HepG2 (cell line): Measurements from ENCODE around the gene PEF1. TPM values are rescaled to one million over a fixed set of nuclear protein-coding genes. Genes with fewer than 3 reads are reported as not detected.

Source experiments
- ATAC-seq: fragments of 200-7000 bp; cut with Tn5 transposase; 3 replicates; pipeline ENCODE4 v1.9.1; 2020; ENCODE audit warnings: mild to moderate bottlenecking, moderate library complexity
- BruUV-seq: library from RNA; stranded (reverse); fragments of 400-500 nt; replicated peaks from 2 replicates; lab custom pipeline; 2021; lab: Mats Ljungman, UMichigan
- CTCF ChIA-PET: fragments of 300-600 bp; formaldehyde crosslinking; extraction: SDS; loops from one replicate; lab custom pipeline; 2021; ENCODE audit warnings: low total read pairs, inconsistent platforms, low intra/inter-chr PET ratio; lab: Yijun Ruan, JAX
- POLR2A ChIA-PET: fragments of 350-600 bp; sonication (Branson Sonifier 250); formaldehyde crosslinking; loops from one replicate; lab custom pipeline; 2020; ENCODE audit warnings: antibody characterized with exemption, inconsistent platforms; lab: Yijun Ruan, JAX
- DNase-seq: peaks from one replicate; pipeline ENCODE4 v3.0.0-alpha.2; 2015; ENCODE audit warnings: low spot score
- FAIRE-seq: peaks from 3 replicates; lab custom pipeline; 2011; peaks lifted over from hg19 to GRCh38; lab: Jason Lieb, UNC
- H2AFZ ChIP-seq: one replicate; pipeline ENCODE4 v1.6.1; 2011; ENCODE audit warnings: low read length, inconsistent platforms
- H3K27ac ChIP-seq: fragments of 300-600 bp; 3 replicates; pipeline ENCODE4 v1.8.0; 2011; ENCODE audit warnings: mixed run types, mild to moderate bottlenecking, mixed read lengths, low read length, inconsistent platforms; ENCODE audit not compliant: insufficient read depth; ENCODE audit errors: extremely low read length
- H3K27me3 ChIP-seq, 2 experiments: fragments of 200-600 bp in 1 of 2; 2 replicates in 1 of 2; 3 replicates in 1 of 2; pipeline versions ENCODE4 v1.6.0 to v1.8.0; 2011; ENCODE audit warnings: low read length in 2 of 2, mild to moderate bottlenecking in 2 of 2, moderate library complexity in 2 of 2, inconsistent platforms in 1 of 2; ENCODE audit not compliant: insufficient read depth in 2 of 2, control insufficient read depth in 1 of 2
- H3K36me3 ChIP-seq, 2 experiments: fragments of 200-600 bp in 1 of 2; replicated peaks in 1 of 2; 2 replicates in 1 of 2; 3 replicates in 1 of 2; pipeline versions ENCODE4 v1.5.1 to v1.8.0; 2011; ENCODE audit warnings: low read length in 2 of 2, inconsistent platforms in 1 of 2; ENCODE audit not compliant: insufficient read depth in 2 of 2, control insufficient read depth in 1 of 2
- H3K4me1 ChIP-seq: 2 replicates; pipeline ENCODE4 v1.5.1; 2012; ENCODE audit warnings: low read length, inconsistent platforms; ENCODE audit not compliant: insufficient read depth
- H3K4me2 ChIP-seq: 2 replicates; pipeline ENCODE4 v1.6.0; 2011; ENCODE audit warnings: low read depth, low read length, inconsistent platforms
- H3K4me3 ChIP-seq, 3 experiments: fragments of 200-600 bp in 1 of 3; sonication (generic), shearing (Covaris generic) in 1 of 3; replicated peaks in 1 of 3; 2 replicates each; pipeline ENCODE4 v1.5.1; 2011 to 2016; ENCODE audit warnings: low read length in 3 of 3, inconsistent platforms in 2 of 3, low read depth in 2 of 3, mild to moderate bottlenecking in 2 of 3, control low read depth in 1 of 3, mixed read lengths in 1 of 3; ENCODE audit not compliant: insufficient read depth in 1 of 3
- H3K79me2 ChIP-seq: one replicate; pipeline ENCODE4 v1.6.1; 2011; ENCODE audit warnings: low read length, inconsistent platforms; ENCODE audit not compliant: insufficient read depth
- H3K9ac ChIP-seq: 2 replicates; pipeline ENCODE4 v1.6.0; 2011; ENCODE audit warnings: mild to moderate bottlenecking, low read depth, low read length, inconsistent platforms; ENCODE audit not compliant: insufficient read depth
- H3K9me3 ChIP-seq: 2 replicates; pipeline ENCODE4 v1.5.1; 2012; ENCODE audit warnings: mild to moderate bottlenecking, low read length
- H4K20me1 ChIP-seq: 2 replicates; pipeline ENCODE4 v1.6.0; 2011; ENCODE audit warnings: inconsistent platforms, mild to moderate bottlenecking, low read length, moderate library complexity; ENCODE audit not compliant: insufficient read depth
- CSRNP2 ChIP-seq: sonication (generic); formaldehyde crosslinking; conservative IDR thresholded peaks from 2 replicates; pipeline ENCODE4 v1.8.0; 2022; ENCODE audit warnings: low read depth, missing genetic modification reagents
- GATA4 ChIP-seq: sonication (generic); IDR thresholded peaks from 2 replicates; pipeline ENCODE4 v1.6.1; 2016; ENCODE audit warnings: antibody characterized with exemption, low read depth, borderline replicate concordance
- HNRNPK ChIP-seq: fragments of 200-400 bp; formaldehyde crosslinking; IDR thresholded peaks from 2 replicates; pipeline ENCODE4 v1.6.1; 2018; ENCODE audit warnings: low read length, low read depth, moderate library complexity, mild to moderate bottlenecking; ENCODE audit not compliant: poor library complexity, severe bottlenecking
- JUND ChIP-seq: sonication (generic); formaldehyde crosslinking; IDR thresholded peaks from 2 replicates; pipeline ENCODE4 v1.8.0; 2022; ENCODE audit warnings: mild to moderate bottlenecking, missing genetic modification reagents
- MED1 ChIP-seq: sonication (generic); formaldehyde crosslinking; IDR thresholded peaks from 2 replicates; pipeline ENCODE4 v1.4.0; 2020; ENCODE audit warnings: missing genetic modification reagents
- ZNF407 ChIP-seq: sonication (generic); formaldehyde crosslinking; IDR thresholded peaks from one replicate; pipeline ENCODE4 v1.5.1; 2020; ENCODE audit warnings: mild to moderate bottlenecking, missing genetic modification reagents; ENCODE audit errors: not compliant biosample characterization
- WGBS: methylation state at CpG from one replicate; pipeline ENCODE4 v1.1.6; 2017; ENCODE audit warnings: low lambda C conversion rate; 5-methylcytosine and 5-hydroxymethylcytosine counted together
- in situ Hi-C: cut with HindIII; loops from 2 replicates; pipeline ENCODE4 v1.10.0; 2017; ENCODE audit warnings: low pct_unique_long_range_greater_than_20kb; ENCODE audit not compliant: extremely low pct_ligation_motif_present
- intact Hi-C: fragments of 100-400 bp; cut with micrococcal nuclease; formaldehyde crosslinking; loops from one replicate; pipeline ENCODE4 v1.10.0; 2022; ENCODE audit not compliant: unreplicated experiment
- polyA plus RNA-seq, 8 experiments: library from polyadenylated mRNA; depleted of rRNA in 3 of 8; stranded (reverse) in 7 of 8; unstranded in 1 of 8; fragments of >200 nt; fragmentation: Illumina TruSeq in 4 of 8; extraction: Trizol in 4 of 8; gene quantifications; 2 replicates each; pipeline versions ENCODE4 v1.2.1 to v1.2.3, GENCODE V29; 2011 to 2016; ENCODE audit warnings: low read depth in 4 of 8, missing spikeins in 1 of 8, mixed read lengths in 1 of 8; ENCODE audit not compliant: insufficient read depth in 1 of 8
- total RNA-seq, 5 experiments: library from RNA; depleted of rRNA; stranded (reverse); fragments of >200 nt; fragmentation: Illumina TruSeq; extraction: Trizol; gene quantifications; 2 replicates each; pipeline ENCODE4 v1.2.3, GENCODE V29; 2016; ENCODE audit warnings: low read depth in 1 of 5

PEF1 gene
- total and polyA plus RNA-seq, 2 of the 13 experiments (the other 11 are each of a cell fraction or from before 2014, with no cell fraction given), result 57.1 to 57.8 TPM

- peaks cover 8% of the 10 kb centered on the region for H3K4me1 ChIP-seq
- H3K79me2 ChIP-seq, result no peaks in the 10 kb centered on the region
- ATAC-seq (no peak), FAIRE-seq (no peak), DNase-seq (no peak)
- TF ChIP-seq MED1 (CRISPR knock-in tag) (no peak), ZNF407 (CRISPR knock-in tag) (no peak), CSRNP2 (CRISPR knock-in tag) (no peak), JUND (no peak), GATA4 (no peak), HNRNPK (no peak)
- no peaks in the 10 kb centered on the region for H3K36me3 ChIP-seq
- H3K4me2 ChIP-seq, result no peak overlapping the region
- ChIA-PET POLR2A (interaction anchor here (1.4 kb wide), 1 partner anchor 42 kb away, joined by 3 read pairs; the partner anchor contains the start of gene COL16A1), CTCF (interaction anchor here (1.0 kb wide), 1 partner anchor 54 kb away, joined by 3 read pairs; no protein-coding TSS in a partner anchor)
- BruUV-seq, result no TSS peak
- H3K27me3 ChIP-seq, result no peaks in the 10 kb centered on the region
- H3K9me3 ChIP-seq, result no peaks in the 10 kb centered on the region
- intact Hi-C loops (no loop called here), in situ Hi-C loops (no loop called here)
- H4K20me1 ChIP-seq, result no peaks in the 10 kb centered on the region
- H3K27ac ChIP-seq, result no peak overlapping the region
- 86% methylated on average over 5 of the region's 6 CpGs for WGBS
- H2AFZ ChIP-seq, result no peak overlapping the region
- H3K4me3 ChIP-seq, result no peak overlapping the region
- no peak overlapping the region for H3K9ac ChIP-seq
Measured at GRCh38 chr1:31661856-31662255, 17.2 kb upstream of the PEF1 start.
